GM12878 (cell line): ENCODE measurements around the gene PRPSAP1. TPM values are rescaled to one million over a fixed set of nuclear protein-coding genes. Genes with fewer than 3 reads are reported as not detected.

ENCODE experiments used
- CBX3 ChIP-seq: fragments of 200-600 bp; sonication (generic); IDR thresholded peaks from 2 replicates; pipeline ENCODE4 v1.6.1; 2016; ENCODE audit warnings: low read depth, borderline replicate concordance
- E2F8 ChIP-seq: fragments of 450-650 bp; IDR thresholded peaks from 2 replicates; pipeline ENCODE4 v1.6.1; 2018; ENCODE audit warnings: mild to moderate bottlenecking, low read depth, moderate library complexity; ENCODE audit not compliant: partially characterized antibody
- EP300 ChIP-seq, 2 experiments: fragments of 150-350 bp in 1 of 2; IDR thresholded peaks; 2 replicates each; pipeline ENCODE4 v1.6.1; 2011 to 2012; ENCODE audit warnings: low read depth in 2 of 2, low read length in 2 of 2, borderline replicate concordance in 1 of 2, improper control_type of control experiment in 1 of 2, inconsistent platforms in 1 of 2; ENCODE audit not compliant: control insufficient read depth in 1 of 2
- IRF4 ChIP-seq: IDR thresholded peaks from 2 replicates; pipeline ENCODE4 v1.6.1; 2011; ENCODE audit warnings: low read depth, low read length
- JUND ChIP-seq: IDR thresholded peaks from 2 replicates; pipeline ENCODE4 v1.6.1; 2012; ENCODE audit warnings: low read depth, mild to moderate bottlenecking, low read length, improper control_type of control experiment, moderate library complexity
- POLR2A ChIP-seq: IDR thresholded peaks from 2 replicates; pipeline ENCODE4 v1.6.1; 2011; ENCODE audit warnings: low read depth, mild to moderate bottlenecking, low read length
- RELB ChIP-seq: fragments of 450-650 bp; IDR thresholded peaks from 2 replicates; pipeline ENCODE4 v1.6.1; 2017; ENCODE audit warnings: low read depth, mild to moderate bottlenecking, moderate library complexity
- SIX5 ChIP-seq: IDR thresholded peaks from 2 replicates; pipeline ENCODE4 v1.6.1; 2011; ENCODE audit warnings: mild to moderate bottlenecking, low read depth, low read length, moderate library complexity; ENCODE audit not compliant: severe bottlenecking
- TCF12 ChIP-seq: IDR thresholded peaks from 2 replicates; pipeline ENCODE4 v1.6.1; 2011; ENCODE audit warnings: low read depth, mild to moderate bottlenecking, low read length
- WRNIP1 ChIP-seq: IDR thresholded peaks from 2 replicates; pipeline ENCODE4 v1.6.1; 2011; ENCODE audit warnings: low read depth, low read length, improper control_type of control experiment, borderline replicate concordance
- ZNF24 ChIP-seq: fragments of 450-650 bp; IDR thresholded peaks from 2 replicates; pipeline ENCODE4 v1.6.1; 2017; ENCODE audit warnings: antibody characterized with exemption, mild to moderate bottlenecking
- ZNF592 ChIP-seq: fragments of 450-650 bp; IDR thresholded peaks from 2 replicates; pipeline ENCODE4 v1.6.1; 2017; ENCODE audit warnings: mild to moderate bottlenecking, moderate library complexity
- polyA plus RNA-seq, 11 experiments: library from polyadenylated mRNA; depleted of rRNA in 4 of 11; unstranded in 6 of 11; stranded (reverse) in 5 of 11; fragments of >200 nt; fragmentation: Nextera tagmentation in 4 of 11; fragmentation: Illumina TruSeq in 1 of 11; extraction: Ambion mirVana in 4 of 11; extraction: Trizol in 1 of 11; gene quantifications; 1 replicate in 1 of 11; 2 replicates in 10 of 11; pipeline versions ENCODE4 v1.2.1 to v1.2.3, GENCODE V29; 2011 to 2016; ENCODE audit warnings: inconsistent platforms in 2 of 11, missing spikeins in 2 of 11, low read depth in 1 of 11
- total RNA-seq, 4 experiments: library from RNA; depleted of rRNA in 3 of 4; stranded (reverse); fragments of >200 nt in 3 of 4; fragmentation: Illumina TruSeq in 1 of 4; extraction: Trizol in 1 of 4; gene quantifications; 2 replicates each; pipeline versions ENCODE4 v1.2.1 to v1.2.3, GENCODE V29; 2013 to 2021
- TF ChIP-seq, protein P1 (sequence below): fragments of 450-650 bp; IDR thresholded peaks from 2 replicates; pipeline ENCODE4 v1.6.1; 2017; ENCODE audit warnings: borderline replicate concordance
- TF ChIP-seq, protein P2 (sequence below): IDR thresholded peaks from 2 replicates; pipeline ENCODE4 v1.6.1; 2012; ENCODE audit warnings: low read depth, low read length, improper control_type of control experiment

PRPSAP1 gene
- total and polyA plus RNA-seq, 10 of the 15 experiments (the other 5 are each of a cell fraction or from before 2014, with no cell fraction given): 15.8 to 84.2 (median 44.2) TPM

DNA sequence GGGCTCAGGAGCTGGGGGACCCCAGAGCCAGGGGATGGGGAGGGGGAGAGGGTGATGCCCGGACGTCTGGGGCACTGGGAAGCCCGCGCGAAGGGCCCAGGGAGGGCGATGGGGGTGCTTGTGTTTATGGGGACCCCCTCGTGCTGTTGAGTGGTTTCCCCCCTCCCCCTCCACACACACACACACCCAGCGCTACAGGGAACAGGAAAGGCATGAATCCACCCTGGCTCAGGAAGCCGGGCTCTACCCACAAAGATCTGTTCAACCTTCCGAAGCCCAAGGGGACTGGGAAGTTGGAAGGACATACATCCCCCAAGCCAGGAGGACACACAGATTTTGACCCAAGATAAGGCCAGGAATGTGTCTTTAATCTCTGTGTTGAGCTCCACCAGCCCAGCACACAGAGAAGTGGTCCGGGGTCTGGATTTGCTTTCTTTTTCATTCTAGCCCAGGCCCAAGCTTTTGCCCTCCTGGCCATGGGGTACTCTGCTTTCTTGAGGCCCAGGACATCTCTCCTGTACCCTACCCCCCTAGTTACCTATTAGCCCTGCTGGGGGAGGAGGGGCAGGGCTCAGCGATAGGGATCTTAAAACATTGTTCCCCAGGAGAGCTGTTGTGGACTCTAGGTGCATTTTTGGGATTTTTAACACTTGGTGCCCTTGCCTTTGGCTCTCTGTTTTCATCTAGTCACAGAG lies 87.3 kb downstream of the PRPSAP1 start (continued):
- TF ChIP-seq E2F8 (no peak), RELB (no peak; the same call in 1 of the 2 replicates), EP300 (IDR thresholded peaks at IDR 0.05; ENCODE audit: borderline replicate concordance in 1 of 2, control insufficient read depth in 1 of 2, low read depth in 2 of 2, low read length in 2 of 2) (no peak), WRNIP1 (peak; percentile 79; the same call in 1 of the 2 replicates), SIX5 (no peak), JUND (no peak), ZNF592 (no peak), CBX3 (no peak), ZNF24 (no peak), POLR2A (peak; percentile 15; the same call in 1 of the 2 replicates), TCF12 (no peak), IRF4 (no peak)
- TF ChIP-seq, protein P1, sequence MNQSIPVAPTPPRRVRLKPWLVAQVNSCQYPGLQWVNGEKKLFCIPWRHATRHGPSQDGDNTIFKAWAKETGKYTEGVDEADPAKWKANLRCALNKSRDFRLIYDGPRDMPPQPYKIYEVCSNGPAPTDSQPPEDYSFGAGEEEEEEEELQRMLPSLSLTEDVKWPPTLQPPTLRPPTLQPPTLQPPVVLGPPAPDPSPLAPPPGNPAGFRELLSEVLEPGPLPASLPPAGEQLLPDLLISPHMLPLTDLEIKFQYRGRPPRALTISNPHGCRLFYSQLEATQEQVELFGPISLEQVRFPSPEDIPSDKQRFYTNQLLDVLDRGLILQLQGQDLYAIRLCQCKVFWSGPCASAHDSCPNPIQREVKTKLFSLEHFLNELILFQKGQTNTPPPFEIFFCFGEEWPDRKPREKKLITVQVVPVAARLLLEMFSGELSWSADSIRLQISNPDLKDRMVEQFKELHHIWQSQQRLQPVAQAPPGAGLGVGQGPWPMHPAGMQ: no peak
- TF ChIP-seq, protein P2, sequence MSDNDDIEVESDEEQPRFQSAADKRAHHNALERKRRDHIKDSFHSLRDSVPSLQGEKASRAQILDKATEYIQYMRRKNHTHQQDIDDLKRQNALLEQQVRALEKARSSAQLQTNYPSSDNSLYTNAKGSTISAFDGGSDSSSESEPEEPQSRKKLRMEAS: no peak
